H9 (cell line): Measurements from ENCODE around the gene TMEM134. TPM values are rescaled to one million over a fixed set of nuclear protein-coding genes. Genes with fewer than 3 reads are reported as not detected.

Experiments
- DNase-seq: peaks from one replicate; pipeline ENCODE4 v3.0.0-alpha.2; 2017
- H2AFZ ChIP-seq: one replicate; pipeline ENCODE4 v1.6.1; 2013; ENCODE audit warnings: mild to moderate bottlenecking, low read length, control low read depth, moderate library complexity
- H2AK5ac ChIP-seq: 2 replicates; pipeline ENCODE4 v1.6.1; 2013; ENCODE audit warnings: low read length, control low read depth, mixed read lengths; ENCODE audit not compliant: insufficient read length
- H2BK120ac ChIP-seq: one replicate; pipeline ENCODE4 v1.6.1; 2013; ENCODE audit warnings: low read depth, mild to moderate bottlenecking, low read length, control low read depth, inconsistent platforms; ENCODE audit not compliant: poor library complexity, severe bottlenecking
- H2BK12ac ChIP-seq: 2 replicates; pipeline ENCODE4 v1.6.1; 2013; ENCODE audit warnings: low read length, control low read depth, mixed read lengths, low read depth; ENCODE audit not compliant: insufficient read length
- H2BK15ac ChIP-seq: 2 replicates; pipeline ENCODE4 v1.6.1; 2013; ENCODE audit warnings: low read depth, low read length, control low read depth
- H2BK20ac ChIP-seq: one replicate; pipeline ENCODE4 v1.6.1; 2013; ENCODE audit warnings: low read depth, mild to moderate bottlenecking, low read length, control low read depth, inconsistent platforms; ENCODE audit not compliant: poor library complexity, severe bottlenecking
- H2BK5ac ChIP-seq: 2 replicates; pipeline ENCODE4 v1.6.1; 2013; ENCODE audit warnings: low read length, control low read depth, mixed read lengths; ENCODE audit not compliant: insufficient read length
- H3K14ac ChIP-seq: 2 replicates; pipeline ENCODE4 v1.6.1; 2013; ENCODE audit warnings: low read length, control low read depth; ENCODE audit not compliant: insufficient read depth
- H3K18ac ChIP-seq: 2 replicates; pipeline ENCODE4 v1.6.1; 2013; ENCODE audit warnings: low read depth, mild to moderate bottlenecking, mixed read lengths, low read length, control low read depth; ENCODE audit not compliant: insufficient read length
- H3K23ac ChIP-seq: 2 replicates; pipeline ENCODE4 v1.6.1; 2013; ENCODE audit warnings: low read length, control low read depth, mixed read lengths, low read depth; ENCODE audit not compliant: insufficient read length
- H3K23me2 ChIP-seq: 2 replicates; pipeline ENCODE4 v1.6.1; 2013; ENCODE audit warnings: low read depth, mild to moderate bottlenecking, mixed read lengths, low read length, control low read depth; ENCODE audit not compliant: insufficient read length, poor library complexity, severe bottlenecking
- H3K27ac ChIP-seq: 2 replicates; pipeline ENCODE4 v1.5.1; 2013; ENCODE audit warnings: low read length, control low read depth, mixed read lengths, low read depth; ENCODE audit not compliant: insufficient read length
- H3K27me3 ChIP-seq: 2 replicates; pipeline ENCODE4 v1.6.1; 2013; ENCODE audit warnings: low read length, control low read depth, inconsistent platforms; ENCODE audit not compliant: insufficient read depth
- H3K4ac ChIP-seq: 2 replicates; pipeline ENCODE4 v1.6.1; 2013; ENCODE audit warnings: low read depth, mild to moderate bottlenecking, control low read depth, inconsistent platforms, low read length, moderate library complexity
- H3K4me1 ChIP-seq: 2 replicates; pipeline ENCODE4 v1.6.1; 2013; ENCODE audit warnings: low read length, control low read depth, inconsistent platforms; ENCODE audit not compliant: insufficient read depth
- H3K4me2 ChIP-seq: 2 replicates; pipeline ENCODE4 v1.6.1; 2013; ENCODE audit warnings: low read length, control low read depth, mixed read lengths; ENCODE audit not compliant: insufficient read length, insufficient read depth
- H3K56ac ChIP-seq: 2 replicates; pipeline ENCODE4 v1.6.1; 2013; ENCODE audit warnings: low read depth, mild to moderate bottlenecking, mixed read lengths, low read length, control low read depth; ENCODE audit not compliant: insufficient read length
- H3K79me1 ChIP-seq: 2 replicates; pipeline ENCODE4 v1.6.1; 2013; ENCODE audit warnings: low read depth, mild to moderate bottlenecking, moderate library complexity, low read length, control low read depth, inconsistent platforms; ENCODE audit not compliant: insufficient read depth, poor library complexity, severe bottlenecking
- H3K79me2 ChIP-seq: 2 replicates; pipeline ENCODE4 v1.6.1; 2013; ENCODE audit warnings: low read length, control low read depth, inconsistent platforms; ENCODE audit not compliant: insufficient read depth
- H3K9ac ChIP-seq: 2 replicates; pipeline ENCODE4 v1.6.1; 2013; ENCODE audit warnings: low read length, control low read depth, mixed read lengths; ENCODE audit not compliant: insufficient read length; ENCODE audit errors: extremely low read depth
- H3K9me3 ChIP-seq: one replicate; pipeline ENCODE4 v1.6.1; 2013; ENCODE audit warnings: low read depth, low read length, inconsistent platforms; ENCODE audit not compliant: control insufficient read depth
- H3T11ph ChIP-seq: one replicate; pipeline ENCODE4 v1.6.1; 2013; ENCODE audit warnings: mild to moderate bottlenecking, low read length, control low read depth, inconsistent platforms
- H4K20me1 ChIP-seq: one replicate; pipeline ENCODE4 v1.6.1; 2013; ENCODE audit not compliant: control insufficient read depth, insufficient read length, insufficient read depth
- H4K5ac ChIP-seq: 2 replicates; pipeline ENCODE4 v1.6.1; 2013; ENCODE audit warnings: low read depth, mild to moderate bottlenecking, mixed read lengths, low read length, control low read depth; ENCODE audit not compliant: insufficient read length
- H4K8ac ChIP-seq: replicated peaks from 2 replicates; pipeline ENCODE4 v1.6.1; 2013; ENCODE audit warnings: low read length, control low read depth, mixed read lengths, low read depth; ENCODE audit not compliant: insufficient read length
- H4K91ac ChIP-seq: 2 replicates; pipeline ENCODE4 v1.6.1; 2013; ENCODE audit warnings: low read depth, mild to moderate bottlenecking, moderate library complexity, mixed read lengths, low read length, control low read depth; ENCODE audit not compliant: insufficient read length
- H3K27ac Mint-ChIP-seq, 3 experiments: 2 replicates in 2 of 3; 3 replicates in 1 of 3; pipeline ENCODE4 v1.8.0; 2020 to 2021; ENCODE audit warnings: mixed read lengths in 3 of 3, mild to moderate bottlenecking in 1 of 3, moderate library complexity in 1 of 3
- H3K27me3 Mint-ChIP-seq: 2 replicates; pipeline ENCODE4 v1.8.0; 2021; ENCODE audit warnings: low read depth, mild to moderate bottlenecking, moderate library complexity, mixed read lengths
- H3K36me3 Mint-ChIP-seq, 3 experiments: 2 replicates in 2 of 3; 3 replicates in 1 of 3; pipeline ENCODE4 v1.8.0; 2020 to 2021; ENCODE audit warnings: low read depth in 3 of 3, mixed read lengths in 3 of 3; ENCODE audit not compliant: insufficient read depth in 1 of 3
- H3K4me1 Mint-ChIP-seq, 2 experiments: 2 replicates each; pipeline ENCODE4 v1.8.0; 2020; ENCODE audit warnings: mixed read lengths in 2 of 2
- H3K4me3 Mint-ChIP-seq, 2 experiments: 2 replicates in 1 of 2; 3 replicates in 1 of 2; pipeline ENCODE4 v1.8.0; 2020 to 2021; ENCODE audit warnings: mild to moderate bottlenecking in 2 of 2, mixed read lengths in 2 of 2, moderate library complexity in 1 of 2
- H3K9me3 Mint-ChIP-seq, 2 experiments: 2 replicates in 1 of 2; 3 replicates in 1 of 2; pipeline ENCODE4 v1.8.0; 2020; ENCODE audit warnings: mild to moderate bottlenecking in 2 of 2, mixed read lengths in 2 of 2, moderate library complexity in 1 of 2
- CTCF ChIP-seq: fragments of 200-600 bp; sonication (generic); conservative IDR thresholded peaks from 3 replicates; pipeline ENCODE4 v1.8.0; 2021; ENCODE audit warnings: antibody characterized with exemption, mild to moderate bottlenecking
- WGBS: extraction: QIAGEN DNeasy Blood & Tissue Kit; methylation state at CpG from one replicate; pipeline ENCODE4 v1.1.7; 2013; ENCODE audit warnings: missing lambda C conversion rate, low lambda C conversion rate, mixed read lengths; ENCODE audit not compliant: insufficient read length; ENCODE audit errors: extremely low coverage; 5-methylcytosine and 5-hydroxymethylcytosine counted together
- total RNA-seq: library from RNA; stranded (reverse); gene quantifications from 2 replicates; pipeline ENCODE4 v1.2.1, GENCODE V29; 2021

TMEM134 gene
- total RNA-seq, 1 experiment from 2014 or later = 53.6 TPM

DNA sequence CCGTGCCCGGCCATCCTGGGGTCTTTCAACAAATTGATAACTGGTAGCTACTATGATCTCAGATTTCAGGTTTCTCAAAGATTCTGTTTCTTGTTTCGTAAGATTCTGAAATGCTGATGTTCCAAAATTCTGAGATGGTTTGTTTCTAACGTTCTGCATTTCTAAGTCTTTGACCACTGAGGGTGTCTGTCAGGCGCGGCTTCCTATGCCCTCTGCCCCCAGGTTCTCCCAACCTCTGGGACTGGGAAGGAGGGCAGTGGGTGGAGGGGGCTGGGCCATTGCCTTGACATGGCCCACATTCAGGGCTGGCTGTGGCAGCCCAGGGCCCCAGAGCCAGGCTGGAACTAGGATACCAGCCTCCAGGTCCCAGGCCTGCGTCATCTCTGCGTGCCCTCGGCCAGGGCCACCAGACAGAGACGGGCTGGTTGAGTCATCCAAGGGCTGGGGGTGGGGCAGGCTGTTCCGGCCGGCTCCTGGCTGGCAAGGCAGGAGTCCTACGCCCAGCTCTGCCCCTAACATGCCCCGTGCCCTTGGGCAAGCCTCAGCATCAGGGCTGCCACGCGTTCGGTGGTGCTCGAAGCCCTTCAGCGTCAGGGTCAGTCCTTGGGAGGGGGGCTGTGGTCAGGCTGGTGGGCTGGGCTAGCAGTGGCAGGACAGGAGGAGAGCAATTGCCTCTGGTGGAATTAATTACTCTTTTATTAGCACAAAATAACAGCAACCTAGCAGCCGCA lies 5.2 kb downstream of the TMEM134 start:
- Mint-ChIP-seq H3K9me3 (no peaks in the 10 kb centered on the region), H3K4me3 (peak overlapping the region; percentile 83 to 86), H3K36me3 (peaks cover 0 to 4% (median 0%) of the 10 kb centered on the region in 3 experiments; a peak in 2 of 7 replicates), H3K27me3 (peaks cover 5% of the 10 kb centered on the region), H3K27ac (no peak overlapping the region), H3K4me1 (peaks cover 20 to 25% of the 10 kb centered on the region in 2 experiments)
- H4K20me1 ChIP-seq = no peaks in the 10 kb centered on the region
- no peak overlapping the region for H3K4ac ChIP-seq
- no peaks in the 10 kb centered on the region for H3K79me1 ChIP-seq
- H2AK5ac ChIP-seq = no peak overlapping the region
- H2BK15ac ChIP-seq = no peak overlapping the region
- H4K5ac ChIP-seq = no peak overlapping the region
- H2AFZ ChIP-seq = no peak overlapping the region
- no CpG with 5 or more reads among the region's 20 CpGs for WGBS
- H3K9me3 ChIP-seq = no peaks in the 10 kb centered on the region
- no peak overlapping the region for H3K18ac ChIP-seq
- no peaks in the 10 kb centered on the region; the same call in 1 of the 2 replicates for H3K4me1 ChIP-seq
- no peaks in the 10 kb centered on the region for H3K27me3 ChIP-seq
- no peaks in the 10 kb centered on the region for H3K79me2 ChIP-seq
- H2BK120ac ChIP-seq = no peak overlapping the region
- no peak overlapping the region for H2BK20ac ChIP-seq
- H2BK12ac ChIP-seq = no peak overlapping the region
- H3K14ac ChIP-seq = no peak overlapping the region; the same call in 1 of the 2 replicates
- H4K8ac ChIP-seq = no peak overlapping the region
- H3K56ac ChIP-seq = no peak overlapping the region
- H3K23me2 ChIP-seq = peaks cover 12% of the 10 kb centered on the region
- no peak overlapping the region for H3K27ac ChIP-seq
- peak; percentile 63 for DNase-seq
- no peak overlapping the region for H3K23ac ChIP-seq
- TF ChIP-seq CTCF = no peak
- H3T11ph ChIP-seq = no peak overlapping the region
- H2BK5ac ChIP-seq = no peak overlapping the region
- no peak overlapping the region for H3K9ac ChIP-seq
- H3K4me2 ChIP-seq = peak overlapping the region; percentile 49
- H4K91ac ChIP-seq = no peak overlapping the region
